HG03571 (cell line): Measurements from ENCODE around the gene KLRC3.
"Not testable (repeated sequence)": the region's sequence is repeated elsewhere in the genome, so short reads cannot be mapped to it uniquely, and the experiment has no call there.

Source experiments
- ATAC-seq: cut with Tn5 transposase; IDR thresholded peaks from one replicate; pipeline ENCODE4 v1.9.1; 2021; ENCODE audit not compliant: unreplicated experiment

The KLRC3 gene

GRCh38 chr12:10369557-10370415 is 50.6 kb downstream of the KLRC3 start:
- ATAC-seq, result no peak

- no peak for ATAC-seq
Observed at GRCh38 chr12:10368206-10369171, 51.9 kb downstream of the KLRC3 start.

- not testable (repeated sequence) for ATAC-seq
Observed at GRCh38 chr12:10367714-10368113, 52.7 kb downstream of the KLRC3 start.

DNA sequence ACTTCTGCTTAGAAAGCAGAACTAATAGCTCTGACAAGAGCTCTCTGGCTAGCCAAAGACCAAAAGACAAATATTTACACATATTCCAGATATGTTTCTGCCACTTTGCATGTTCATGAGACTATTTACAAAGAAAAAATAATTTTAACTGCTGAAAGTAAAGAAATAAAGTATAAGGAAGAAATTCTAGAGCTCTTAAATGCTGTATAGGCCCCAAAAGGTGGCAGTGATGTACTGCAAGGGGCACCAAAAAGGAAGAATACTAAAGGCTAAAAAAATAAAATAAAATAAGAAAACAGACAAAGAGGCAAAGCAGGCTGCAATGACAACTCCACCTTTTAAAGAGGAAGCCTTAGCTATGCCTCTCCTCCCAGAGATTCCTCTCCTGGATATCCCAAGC is 53.5 kb downstream of the KLRC3 start:
- ATAC-seq, result no peak

- ATAC-seq, result no peak
Observed at GRCh38 chr12:10365696-10366405, 54.5 kb downstream of the KLRC3 start.

DNA sequence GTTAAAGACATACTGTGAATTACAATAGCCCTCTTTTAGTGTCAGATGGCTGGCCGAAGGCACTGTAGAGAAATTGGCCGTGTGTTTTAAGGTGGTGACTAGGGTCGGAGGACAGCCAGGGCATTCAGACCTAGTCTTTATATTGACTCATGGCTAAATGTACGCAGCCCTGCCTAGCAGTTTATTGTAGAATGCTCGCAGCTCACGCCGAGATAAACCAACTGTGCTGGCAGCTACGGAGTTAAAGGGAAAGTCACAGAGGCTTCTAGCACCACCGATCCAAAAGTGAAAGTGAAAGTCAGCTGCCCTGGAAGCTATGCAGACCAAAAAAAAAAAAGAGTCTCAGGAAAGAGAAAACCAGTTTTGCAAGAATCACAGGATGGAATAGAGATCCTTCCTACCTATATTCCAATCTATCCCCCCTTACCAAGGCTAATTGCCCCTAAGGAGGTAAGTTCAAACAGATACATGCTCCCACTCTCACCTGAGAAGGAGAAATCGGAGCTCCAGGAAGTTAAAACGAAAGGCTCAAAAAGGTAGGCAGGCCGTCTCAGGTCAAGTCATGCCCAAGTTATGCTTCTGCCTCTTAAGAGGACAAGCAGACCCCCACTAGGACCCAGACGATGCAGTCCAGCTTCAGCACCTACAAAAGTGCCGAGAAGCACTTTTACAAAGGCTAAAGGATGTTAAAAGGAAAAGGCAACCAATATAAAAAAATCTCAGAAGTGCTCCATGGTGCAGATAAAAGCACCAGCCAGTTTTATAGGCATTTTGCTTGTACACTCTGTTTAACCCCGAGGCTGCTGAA is 55.4 kb downstream of the KLRC3 start:
- ATAC-seq, result peak; percentile 51

- ATAC-seq, result peak; percentile 92
Observed at GRCh38 chr12:10363914-10364814, 56.2 kb downstream of the KLRC3 start.

- ATAC-seq, result no peak
Observed at GRCh38 chr12:10363658-10363913, 56.8 kb downstream of the KLRC3 start.

- ATAC-seq, result no peak
Observed at GRCh38 chr12:10362828-10363657, 57.4 kb downstream of the KLRC3 start.

- ATAC-seq, result no peak
Observed at GRCh38 chr12:10362325-10362724, 58.1 kb downstream of the KLRC3 start.
